ENCODE results near the gene SDR42E2. TPM values are rescaled to one million over a fixed set of nuclear protein-coding genes. Genes with fewer than 3 reads are reported as not detected.

Gene SDR42E2
- total RNA-seq, 2 experiments from 2014 or later: 0.07 TPM; not detected in 1

GRCh38 chr16:22232277-22233036, 70.2 kb downstream of the SDR42E2 start:
- H3K4me3 Mint-ChIP-seq: no peak overlapping the region
- H3K27ac Mint-ChIP-seq: peak overlapping the region; percentile 51
- peaks cover 23% of the 10 kb centered on the region for H3K36me3 Mint-ChIP-seq (ENCODE audit: low read depth)
- intact Hi-C loops (cut with DNase I, micrococcal nuclease): loop anchor here in 1 of 2 experiments (1.0 to 2.0 kb wide), 2 partner anchors 26 to 64 kb away; partner anchors contain the start of genes EEF2K and POLR3E
- no peaks in the 10 kb centered on the region for H3K9me3 Mint-ChIP-seq (ENCODE audit: low read depth)
- ChIA-PET POLR2A (no interaction called here), CTCF (no interaction called here)
- peak; percentile 68 for DNase-seq
- peak; percentile 100 for ATAC-seq
- H3K27me3 Mint-ChIP-seq: no peaks in the 10 kb centered on the region
- peaks cover 11% of the 10 kb centered on the region for H3K4me1 Mint-ChIP-seq

- no peaks in the 10 kb centered on the region for H3K27me3 Mint-ChIP-seq
- CTCF ChIA-PET: interaction anchor here (1.1 kb wide), 1 partner anchor 25 kb away, joined by 3 read pairs; no protein-coding TSS in a partner anchor
- ATAC-seq: no peak
- H3K9me3 Mint-ChIP-seq (ENCODE audit: low read depth): no peaks in the 10 kb centered on the region
- peaks cover 23% of the 10 kb centered on the region for H3K36me3 Mint-ChIP-seq (ENCODE audit: low read depth)
- H3K4me3 Mint-ChIP-seq: no peak overlapping the region
- DNase-seq: no peak
- POLR2A ChIA-PET: no interaction called here
- intact Hi-C loops (cut with DNase I, micrococcal nuclease): loop anchor here in 1 of 2 experiments (2.0 kb wide), 1 partner anchor 64 kb away; the partner anchor contains the start of gene POLR3E
- H3K27ac Mint-ChIP-seq: no peak overlapping the region
- H3K4me1 Mint-ChIP-seq: peaks cover 11% of the 10 kb centered on the region
These were observed 70.7 kb downstream of the SDR42E2 start for GRCh38 chr16:22233037-22233372.

- CTCF ChIA-PET: no interaction called here
- H3K4me1 Mint-ChIP-seq: peaks cover 37% of the 10 kb centered on the region
- no peak for ATAC-seq
These were observed 73.8 kb downstream of the SDR42E2 start for GRCh38 chr16:22235839-22236745.

GRCh38 chr16:22239131-22239805, 77.0 kb downstream of the SDR42E2 start:
- CTCF ChIA-PET: interaction anchor here (0.9 kb wide), 1 partner anchor 23 kb away, joined by 5 read pairs; no protein-coding TSS in a partner anchor
- ATAC-seq (peak; percentile 69), DNase-seq (peak; percentile 39)
- POLR2A ChIA-PET: no interaction called here
- Mint-ChIP-seq H3K4me3 (no peak overlapping the region), H3K27ac (no peak overlapping the region), H3K36me3 (ENCODE audit: low read depth) (peaks cover 16% of the 10 kb centered on the region), H3K4me1 (peaks cover 29% of the 10 kb centered on the region), H3K27me3 (no peaks in the 10 kb centered on the region), H3K9me3 (ENCODE audit: low read depth) (no peaks in the 10 kb centered on the region)
- intact Hi-C loops (cut with DNase I, micrococcal nuclease): no loop called here

More at GRCh38 chr16:22235839-22236745, 73.8 kb downstream of the SDR42E2 start:
- Mint-ChIP-seq H3K36me3 (ENCODE audit: low read depth) (peaks cover 26% of the 10 kb centered on the region), H3K27me3 (no peaks in the 10 kb centered on the region), H3K9me3 (ENCODE audit: low read depth) (no peaks in the 10 kb centered on the region), H3K27ac (no peak overlapping the region), H3K4me3 (no peak overlapping the region)
- intact Hi-C loops (cut with DNase I, micrococcal nuclease): no loop called here
- no peak for DNase-seq
- POLR2A ChIA-PET: no interaction called here

GRCh38 chr16:22240023-22240710, 77.9 kb downstream of the SDR42E2 start:
- Mint-ChIP-seq H3K27ac (no peak overlapping the region), H3K27me3 (no peaks in the 10 kb centered on the region), H3K9me3 (ENCODE audit: low read depth) (no peaks in the 10 kb centered on the region), H3K4me1 (peaks cover 29% of the 10 kb centered on the region), H3K4me3 (no peak overlapping the region), H3K36me3 (ENCODE audit: low read depth) (peaks cover 14% of the 10 kb centered on the region)
- CTCF ChIA-PET: interaction anchor here (0.9 kb wide), 1 partner anchor 24 kb away, joined by 5 read pairs; no protein-coding TSS in a partner anchor
- no peak for ATAC-seq
- POLR2A ChIA-PET: no interaction called here
- intact Hi-C loops (cut with DNase I, micrococcal nuclease): loop anchor here in 1 of 2 experiments (2.0 kb wide), 1 partner anchor 57 kb away; the partner anchor contains the start of gene POLR3E
- DNase-seq: no peak

Other genes with a start within 250 kb of the SDR42E2 start
- gene UQCRC2, start 209.1 kb upstream of the SDR42E2 start, total RNA-seq: 100 to 1,000 TPM; 321 to 367 TPM
- not detected for gene PDZD9, start 161.4 kb upstream of the SDR42E2 start, total RNA-seq
- 1 to 10 TPM; 7.7 to 8.0 TPM for gene MOSMO, start 154.4 kb upstream of the SDR42E2 start, total RNA-seq
- gene VWA3A, start 70.0 kb upstream of the SDR42E2 start, total RNA-seq: under 1 TPM in 1 of 2 experiments, not detected in 1; 0.18 TPM
- gene EEF2K, start 43.8 kb downstream of the SDR42E2 start, total RNA-seq: 10 to 100 TPM; 23.9 to 28.3 TPM
- 10 to 100 TPM; 70.9 to 87.4 TPM for gene POLR3E, start 134.9 kb downstream of the SDR42E2 start, total RNA-seq
- gene CDR2, start 212.1 kb downstream of the SDR42E2 start, total RNA-seq: 10 to 100 TPM; 29.5 to 33.7 TPM